Fibroblast of skin of left quadriceps (primary cell): Measurements from ENCODE around the gene PNPO.

ENCODE experiments used
- DNase-seq, 2 experiments: peaks; one replicate each; pipeline ENCODE4 v3.0.0-alpha.2; 2013; ENCODE audit warnings: low read depth in 2 of 2

The PNPO gene

DNA sequence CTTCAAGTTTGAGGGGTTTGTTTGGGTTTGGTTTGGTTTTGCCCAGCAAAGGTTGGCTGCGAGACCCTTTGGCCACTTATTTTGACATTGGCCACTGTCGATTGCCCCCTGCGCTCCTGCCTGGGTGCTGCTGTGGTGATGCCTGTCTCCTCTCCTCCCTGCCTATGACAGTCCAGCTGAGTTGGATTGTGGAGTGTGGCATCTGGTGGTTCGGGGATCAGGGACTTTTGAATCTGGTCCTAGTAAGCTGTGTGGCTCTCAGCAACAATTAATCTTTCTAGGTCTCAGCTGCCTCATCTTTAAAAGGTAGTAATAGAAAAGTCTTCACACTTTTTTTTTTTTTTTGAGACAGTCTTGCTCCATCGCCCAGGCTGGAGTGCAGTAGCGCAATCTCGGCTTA is 56.7 kb downstream of the PNPO start:
- no peak for DNase-seq
